NB4 (cell line): Measurements from ENCODE around the gene GPSM3.

ENCODE experiments used
- CTCF ChIP-seq: IDR thresholded peaks from one replicate; pipeline ENCODE4 v1.5.1; 2012; ENCODE audit warnings: low read depth, low read length
- MAX ChIP-seq: IDR thresholded peaks from 2 replicates; pipeline ENCODE4 v1.6.1; 2011; ENCODE audit warnings: low read depth, low read length

GRCh38 chr6:32224696-32225095 is 32.3 kb upstream of the GPSM3 start:
- TF ChIP-seq CTCF (no peak), MAX (no peak)
